GM18508 (cell line): Measurements from ENCODE around the gene XYLT1.

Experiments
- ATAC-seq: cut with Tn5 transposase; IDR thresholded peaks from one replicate; pipeline ENCODE4 v1.9.1; 2021; ENCODE audit warnings: moderate number of reproducible peaks; ENCODE audit not compliant: insufficient read depth, unreplicated experiment

Gene XYLT1

GRCh38 chr16:17364319-17365210 lies 106.2 kb downstream of the XYLT1 start:
- ATAC-seq, result no peak

GRCh38 chr16:17362946-17363345 lies 107.8 kb downstream of the XYLT1 start:
- ATAC-seq, result no peak

DNA sequence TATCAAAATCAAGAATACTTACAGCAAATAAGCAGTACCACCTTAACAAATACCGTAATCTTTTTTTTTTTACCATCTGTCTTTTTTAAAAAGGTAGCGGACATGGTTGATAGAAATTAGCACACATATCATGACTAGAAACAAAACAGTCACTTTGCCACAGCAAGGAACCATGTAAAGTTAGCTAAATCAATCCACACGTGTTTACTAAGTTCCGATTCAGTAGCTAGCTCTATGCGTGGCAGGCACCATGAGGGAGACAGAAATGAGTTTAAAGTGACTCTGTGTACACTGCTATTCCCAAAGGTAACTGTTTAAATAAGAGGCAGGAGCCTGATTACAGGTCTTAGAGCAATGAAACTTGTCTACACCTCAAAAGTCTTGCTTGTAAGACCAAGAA lies 108.6 kb downstream of the XYLT1 start:
- ATAC-seq, result no peak

GRCh38 chr16:17360693-17361122 lies 110.1 kb downstream of the XYLT1 start:
- no peak for ATAC-seq

- ATAC-seq, result no peak
These were observed 110.9 kb downstream of the XYLT1 start for GRCh38 chr16:17359788-17360390.

- no peak for ATAC-seq
These were observed 111.9 kb downstream of the XYLT1 start for GRCh38 chr16:17358846-17359245.

DNA sequence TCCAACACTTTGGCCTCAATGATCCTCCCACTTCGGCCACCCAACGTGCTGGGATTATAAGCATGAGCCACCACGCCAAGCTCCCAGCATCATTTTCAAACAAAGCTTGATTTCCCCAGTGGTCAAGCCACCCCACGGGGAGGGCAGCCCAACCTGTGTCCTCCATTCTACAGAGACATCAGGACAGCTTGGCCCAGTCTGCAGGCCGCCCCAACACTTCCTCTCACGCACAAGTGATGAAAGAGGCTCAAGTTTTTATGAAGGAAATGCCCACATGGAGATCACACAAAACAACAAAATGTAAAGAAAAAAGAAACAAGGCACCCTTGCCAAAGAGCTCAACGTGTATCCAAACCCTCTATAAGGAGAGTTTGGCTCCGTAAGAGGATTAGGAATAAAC lies 112.4 kb downstream of the XYLT1 start:
- ATAC-seq, result no peak

GRCh38 chr16:17357307-17358062 lies 113.3 kb downstream of the XYLT1 start:
- no peak for ATAC-seq

DNA sequence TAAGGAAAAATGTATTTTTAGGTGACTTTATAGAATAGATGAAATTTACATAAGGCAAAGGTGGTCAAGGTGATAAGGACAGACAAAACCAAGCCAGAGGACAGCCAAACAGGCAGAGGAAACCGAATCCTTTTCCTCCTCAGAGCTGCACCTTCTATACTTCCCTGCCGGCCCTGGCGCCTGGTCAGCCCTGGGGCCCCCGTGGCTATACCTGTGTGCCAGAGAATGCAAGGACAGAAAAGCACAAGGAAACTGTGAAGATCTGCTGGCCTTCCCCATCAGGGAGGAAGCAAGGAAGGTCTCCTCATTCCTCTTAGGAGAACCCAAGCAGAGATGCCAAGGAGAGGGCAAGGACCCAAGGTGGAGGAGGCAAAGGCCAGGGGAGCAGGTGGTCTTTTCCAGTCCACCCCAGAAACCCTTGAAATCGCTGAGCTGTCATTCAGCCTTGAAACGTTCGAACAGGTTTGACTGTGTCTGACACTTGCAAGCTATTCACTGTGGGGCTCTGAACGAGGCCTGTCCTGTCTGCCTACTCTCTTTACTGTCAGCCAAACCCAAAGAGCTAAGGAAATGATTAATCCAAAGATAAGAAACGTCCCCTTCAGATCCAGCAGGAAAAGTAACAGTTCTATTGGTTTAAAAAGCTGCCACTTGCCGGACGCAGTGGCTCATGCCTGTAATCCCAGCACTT lies 114.4 kb downstream of the XYLT1 start:
- no peak for ATAC-seq

DNA sequence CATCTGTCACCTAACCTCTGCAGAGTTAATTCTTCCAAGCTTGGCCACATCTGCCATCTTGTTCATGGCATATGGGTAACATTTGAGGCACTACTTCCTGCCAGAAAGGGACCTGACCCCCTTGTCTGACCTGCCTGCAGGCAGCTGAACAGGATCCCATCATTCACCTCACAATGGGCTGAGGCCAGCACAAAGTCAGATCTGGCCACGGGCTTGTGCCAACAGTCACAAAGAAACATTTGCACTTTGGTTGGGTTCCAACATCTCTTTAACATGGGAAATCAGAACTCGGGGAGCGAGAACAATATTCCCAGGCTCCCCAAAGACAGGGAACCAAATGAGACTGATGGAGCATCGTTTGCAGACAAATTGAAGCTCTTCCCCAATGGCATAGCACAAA lies 116.1 kb downstream of the XYLT1 start:
- no peak for ATAC-seq

DNA sequence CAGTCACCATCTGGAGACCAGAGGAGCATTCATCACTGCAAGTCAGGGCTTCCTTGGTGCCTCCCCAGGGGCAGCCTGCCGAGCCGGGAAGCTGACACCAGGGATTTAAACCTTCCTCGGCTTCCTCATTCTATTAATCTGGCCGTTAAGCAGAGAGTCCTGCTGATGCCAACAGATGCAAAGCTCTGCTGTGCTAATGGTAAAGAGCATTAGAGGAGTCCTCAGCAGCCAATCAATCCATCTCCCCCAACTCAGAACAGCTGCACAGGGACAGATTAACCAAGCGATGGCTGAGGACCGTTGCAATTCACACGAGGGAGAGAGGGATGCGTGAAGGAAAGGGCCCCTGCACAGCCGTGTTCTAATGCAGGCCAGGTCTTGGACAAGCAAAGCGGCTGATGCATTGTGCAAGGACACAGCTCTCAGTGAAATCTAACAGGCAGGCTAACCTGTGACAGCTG lies 116.6 kb downstream of the XYLT1 start:
- no peak for ATAC-seq

- no peak for ATAC-seq
These were observed 117.2 kb downstream of the XYLT1 start for GRCh38 chr16:17353561-17353960.

DNA sequence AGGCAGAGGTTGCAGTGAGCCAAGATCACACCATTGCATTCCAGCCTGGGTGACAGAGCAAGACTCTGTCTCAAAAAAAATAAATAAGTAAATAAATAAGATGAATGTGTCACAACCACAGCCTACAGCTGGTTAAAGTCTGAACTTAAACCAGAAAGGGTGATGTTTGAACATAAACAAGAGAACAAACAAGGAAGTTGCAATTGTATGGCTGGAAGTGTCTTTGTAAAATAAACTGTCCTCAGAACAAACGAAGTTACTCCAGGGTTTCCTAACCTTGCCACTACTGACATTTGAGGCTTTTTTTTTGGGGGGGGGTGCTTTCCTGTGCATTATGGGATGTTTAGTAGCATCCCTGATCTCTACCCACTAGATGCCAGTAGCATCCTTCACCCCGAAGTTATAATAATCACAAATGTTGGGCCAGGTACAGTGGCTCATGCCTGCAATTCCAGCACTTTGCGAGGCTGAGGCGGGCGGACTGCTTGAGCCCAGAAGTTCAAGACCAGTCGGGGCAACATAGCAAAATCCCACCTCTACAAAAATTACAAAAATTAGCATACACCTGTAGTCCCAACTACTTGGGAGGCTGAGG lies 119.2 kb downstream of the XYLT1 start:
- ATAC-seq, result no peak

GRCh38 chr16:17350207-17350606 lies 120.6 kb downstream of the XYLT1 start:
- ATAC-seq, result no peak

- ATAC-seq, result no peak
These were observed 121.9 kb downstream of the XYLT1 start for GRCh38 chr16:17348826-17349225.

DNA sequence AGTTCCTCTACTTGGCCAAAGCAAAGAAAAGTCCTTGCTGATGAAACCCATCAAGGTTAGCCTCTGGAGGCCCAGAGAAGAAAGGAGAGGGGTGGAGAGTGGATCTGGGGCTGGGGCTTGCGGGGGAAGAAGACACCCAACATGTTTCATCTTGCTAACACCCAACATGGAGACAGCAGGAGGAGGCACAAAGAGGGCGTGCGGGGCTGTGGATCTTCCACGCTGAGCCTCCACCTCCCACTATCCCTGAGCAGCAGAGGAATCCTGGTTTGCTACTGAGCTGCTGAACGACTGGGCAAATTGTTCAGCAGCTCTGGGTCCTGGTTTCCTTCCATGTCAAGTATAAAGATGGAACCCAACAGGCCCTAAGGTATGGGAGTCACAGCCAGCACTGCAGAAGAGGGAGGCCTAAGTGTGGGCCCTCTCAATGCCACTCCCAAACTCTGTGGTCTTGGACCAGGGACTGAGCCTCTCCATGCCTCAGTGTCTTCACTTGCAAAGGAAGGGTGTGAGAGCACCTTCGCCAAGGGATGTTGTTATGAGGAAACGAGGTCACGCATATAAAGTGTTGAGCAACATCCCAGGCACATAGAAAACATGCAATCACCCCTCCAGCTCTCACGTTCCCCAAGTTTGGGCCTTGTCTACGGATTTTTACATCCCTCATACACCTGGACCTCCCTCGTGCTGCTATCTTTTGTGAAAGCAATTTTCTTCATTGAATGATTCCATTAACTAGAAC lies 122.5 kb downstream of the XYLT1 start:
- no peak for ATAC-seq

- no peak for ATAC-seq
These were observed 123.1 kb downstream of the XYLT1 start for GRCh38 chr16:17347624-17348023.

DNA sequence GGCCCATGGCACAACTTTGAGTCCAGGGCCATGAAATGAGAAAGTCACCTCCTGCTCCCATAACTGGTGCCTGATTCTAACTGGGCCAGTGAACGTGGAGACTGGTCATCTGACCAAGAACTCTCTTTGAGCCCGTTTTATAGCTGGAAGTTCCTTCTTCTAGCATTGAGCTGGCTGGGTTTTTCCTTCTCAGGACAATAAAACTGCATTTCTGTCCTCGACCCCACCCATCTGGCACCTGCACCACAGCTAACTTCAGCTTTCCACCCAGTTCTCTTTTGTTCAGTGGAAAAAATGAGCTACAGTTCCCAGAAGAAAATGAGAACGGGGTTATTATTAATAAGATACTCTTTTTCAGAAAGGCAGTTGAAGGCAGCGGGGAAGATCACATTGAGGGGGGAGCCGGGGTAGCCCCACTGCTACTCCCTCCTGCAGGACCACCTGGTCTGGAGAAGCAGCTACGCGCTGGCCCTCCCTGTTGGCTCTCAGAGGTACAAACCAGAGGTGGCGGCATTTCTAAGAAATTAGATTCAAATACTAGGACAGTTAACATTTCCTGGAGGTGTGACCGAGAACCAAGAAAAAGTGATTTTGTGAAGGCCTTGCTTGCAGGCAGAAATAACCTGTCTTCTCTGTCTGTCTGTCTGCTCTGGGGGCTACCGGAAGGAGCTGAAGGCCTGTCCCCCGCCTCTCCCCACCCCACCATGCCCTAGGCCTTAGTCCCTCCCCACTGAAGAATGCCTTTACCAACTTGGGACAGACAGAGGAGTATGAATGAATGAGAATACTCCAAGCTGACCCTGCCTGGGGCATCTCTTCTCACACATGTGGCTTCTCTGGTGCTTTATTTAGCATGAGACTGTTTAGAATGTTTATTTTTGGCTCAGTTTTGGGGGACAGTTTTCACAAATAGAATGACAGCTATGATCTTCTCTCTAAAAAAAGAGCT lies 123.9 kb downstream of the XYLT1 start:
- no peak for ATAC-seq
